ENCODE measurements around the gene TNNI3K. TPM values are rescaled to one million over a fixed set of nuclear protein-coding genes. Genes with fewer than 3 reads are reported as not detected.
A peak's percentile ranks its signal among the peaks of the same experiment; 100 is the strongest.
"Not testable (repeated sequence)": the region's sequence is repeated elsewhere in the genome, so short reads cannot be mapped to it uniquely, and the experiment has no call there.

TNNI3K gene, protein sequence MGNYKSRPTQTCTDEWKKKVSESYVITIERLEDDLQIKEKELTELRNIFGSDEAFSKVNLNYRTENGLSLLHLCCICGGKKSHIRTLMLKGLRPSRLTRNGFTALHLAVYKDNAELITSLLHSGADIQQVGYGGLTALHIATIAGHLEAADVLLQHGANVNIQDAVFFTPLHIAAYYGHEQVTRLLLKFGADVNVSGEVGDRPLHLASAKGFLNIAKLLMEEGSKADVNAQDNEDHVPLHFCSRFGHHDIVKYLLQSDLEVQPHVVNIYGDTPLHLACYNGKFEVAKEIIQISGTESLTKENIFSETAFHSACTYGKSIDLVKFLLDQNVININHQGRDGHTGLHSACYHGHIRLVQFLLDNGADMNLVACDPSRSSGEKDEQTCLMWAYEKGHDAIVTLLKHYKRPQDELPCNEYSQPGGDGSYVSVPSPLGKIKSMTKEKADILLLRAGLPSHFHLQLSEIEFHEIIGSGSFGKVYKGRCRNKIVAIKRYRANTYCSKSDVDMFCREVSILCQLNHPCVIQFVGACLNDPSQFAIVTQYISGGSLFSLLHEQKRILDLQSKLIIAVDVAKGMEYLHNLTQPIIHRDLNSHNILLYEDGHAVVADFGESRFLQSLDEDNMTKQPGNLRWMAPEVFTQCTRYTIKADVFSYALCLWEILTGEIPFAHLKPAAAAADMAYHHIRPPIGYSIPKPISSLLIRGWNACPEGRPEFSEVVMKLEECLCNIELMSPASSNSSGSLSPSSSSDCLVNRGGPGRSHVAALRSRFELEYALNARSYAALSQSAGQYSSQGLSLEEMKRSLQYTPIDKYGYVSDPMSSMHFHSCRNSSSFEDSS
- 2.6 TPM for polyA plus RNA-seq (ENCODE audit: insufficient read length)
- long read RNA-seq, donor 1: 0 reads
- long read RNA-seq, donor 2: 0 reads
- long read RNA-seq, donor 3: 0 reads
- long read RNA-seq, donor 4: 0 reads
- long read RNA-seq, donor 5: 0 reads
- long read RNA-seq, donor 6: 0 reads
- long read RNA-seq, donor 7: 0 reads
- long read RNA-seq, donor 8: 0 reads

DNA sequence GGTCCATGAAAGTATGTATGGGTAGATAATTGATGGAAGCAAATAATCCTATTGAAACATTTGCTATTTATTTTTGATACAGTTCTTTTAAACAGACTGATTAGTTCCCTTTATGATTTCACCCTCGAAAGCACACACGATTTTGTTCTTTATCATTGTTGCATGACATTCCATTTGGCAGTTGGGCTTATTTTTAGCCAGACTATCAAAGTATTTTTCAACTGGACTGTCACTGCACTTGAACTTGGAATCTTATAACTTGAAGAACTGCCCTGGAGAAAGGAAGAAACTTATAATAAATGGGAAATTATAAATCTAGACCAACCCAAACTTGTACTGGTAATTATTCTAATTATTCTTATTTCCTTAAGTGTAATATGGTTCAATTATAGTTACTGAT, at the start of gene TNNI3K:
Gene TNNI3K, plus strand, starts transcription at position 235 of the 400 bp plus-strand sequence. Its CDS starts 65 bp downstream, at position 300.
- DNase-seq: no peak

DNA sequence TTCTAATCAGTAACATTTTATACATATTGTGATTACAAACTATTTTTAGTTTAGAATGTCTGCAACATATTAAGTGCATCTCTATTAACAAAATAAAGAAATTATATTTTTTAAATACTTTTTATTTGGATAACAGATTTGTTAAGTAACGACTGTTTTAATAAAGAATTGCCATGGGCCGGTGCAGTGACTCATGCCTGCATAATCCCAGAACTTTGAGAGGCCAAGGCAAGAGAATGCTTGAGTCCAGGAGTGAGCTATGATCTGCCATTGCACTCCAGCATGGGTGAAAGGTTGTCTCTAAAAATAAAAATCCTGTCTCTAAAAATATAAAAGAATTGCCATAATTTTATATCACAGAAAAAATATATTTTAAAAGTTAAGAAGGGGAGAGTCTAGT, 41.3 kb upstream of the TNNI3K start:
- no peak for DNase-seq

DNA sequence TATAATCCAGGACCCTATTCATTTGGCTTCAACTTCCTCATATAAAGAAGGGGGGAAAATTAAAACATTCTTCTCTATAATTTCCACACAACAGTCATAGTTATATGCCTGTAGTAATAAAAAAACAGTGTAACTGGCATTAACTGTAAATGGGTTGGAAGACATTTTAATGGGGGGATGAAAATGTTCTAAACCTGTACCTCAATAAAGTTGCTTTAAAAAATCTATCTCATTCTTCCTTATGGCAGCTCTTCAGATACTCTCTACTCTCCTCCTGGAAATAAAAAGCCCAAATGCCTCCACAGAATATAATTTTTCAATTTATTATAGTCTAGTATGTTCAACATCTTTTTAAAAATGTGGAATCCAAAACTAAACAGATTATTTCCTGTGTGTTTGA, 39.8 kb upstream of the TNNI3K start:
- DNase-seq: no peak

DNA sequence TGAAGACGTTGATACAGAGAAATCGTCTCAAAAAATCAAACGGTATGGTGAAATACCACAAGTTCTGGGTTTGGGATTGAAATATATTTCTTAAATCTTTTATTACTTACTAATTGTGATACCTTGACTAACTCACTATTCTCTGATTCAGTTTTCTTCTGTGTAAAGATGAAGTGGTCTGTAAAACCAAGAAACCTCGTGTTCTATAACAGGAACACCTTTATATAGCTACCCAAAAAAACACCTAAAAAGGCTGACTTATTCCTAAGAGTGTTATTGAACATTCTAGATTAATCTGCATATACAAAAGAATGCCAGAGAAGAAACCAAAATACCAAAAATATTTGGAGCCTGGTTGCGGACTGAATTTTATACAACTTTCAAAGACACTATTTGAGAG, 37.9 kb upstream of the TNNI3K start:
- no peak for DNase-seq

DNA sequence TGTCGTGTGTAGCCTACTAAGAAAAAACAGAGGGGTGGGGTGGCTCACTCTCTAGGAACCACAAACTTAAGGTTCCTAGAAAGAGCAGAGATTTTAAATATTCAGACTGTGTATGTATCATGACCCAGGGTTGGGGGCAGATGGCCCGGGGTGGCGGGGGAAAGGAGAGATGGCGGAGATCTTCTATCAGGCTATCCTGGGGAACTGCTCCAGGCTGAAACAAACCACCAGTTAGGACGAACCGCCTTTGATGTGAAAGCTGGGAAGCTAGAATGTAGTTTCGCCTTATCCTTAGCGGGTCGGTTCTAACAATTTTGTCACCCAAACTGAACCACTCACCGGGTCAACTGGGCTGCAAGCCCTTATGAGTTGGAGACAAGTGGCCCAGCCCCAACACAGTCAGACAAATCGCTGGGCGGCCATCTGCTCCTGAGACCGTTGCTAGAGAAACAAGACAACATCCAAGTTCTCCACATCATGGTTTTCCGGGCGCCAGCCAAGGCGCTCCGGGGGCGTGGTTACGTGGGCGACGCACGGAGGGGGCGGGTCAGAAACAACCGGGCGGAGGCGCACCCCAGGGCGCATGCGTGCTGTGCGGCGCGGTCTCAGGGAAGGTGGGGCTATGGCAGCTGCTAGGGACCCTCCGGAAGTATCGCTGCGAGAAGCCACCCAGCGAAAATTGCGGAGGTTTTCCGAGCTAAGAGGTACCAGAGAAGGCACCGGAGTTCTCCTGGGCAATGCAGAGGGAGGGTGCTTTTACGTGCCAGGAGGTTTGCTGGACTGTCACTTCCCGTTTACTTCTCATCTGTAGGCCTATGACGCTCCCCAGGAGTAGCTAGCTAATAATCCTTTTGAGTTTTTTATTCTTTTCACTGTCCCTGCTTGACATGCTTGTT, 37.3 kb upstream of the TNNI3K start, which contains the start of the genes FPGT and LRRIQ3:
Gene FPGT, plus strand, starts transcription at position 586 of the 896 bp plus-strand sequence. Its CDS starts 37 bp downstream, at position 623.
Gene LRRIQ3, minus strand, starts transcription at position 520 of the 896 bp plus-strand sequence. CDS start 14,492 bp downstream, outside the sequence.
- peak; percentile 96 for DNase-seq

DNA sequence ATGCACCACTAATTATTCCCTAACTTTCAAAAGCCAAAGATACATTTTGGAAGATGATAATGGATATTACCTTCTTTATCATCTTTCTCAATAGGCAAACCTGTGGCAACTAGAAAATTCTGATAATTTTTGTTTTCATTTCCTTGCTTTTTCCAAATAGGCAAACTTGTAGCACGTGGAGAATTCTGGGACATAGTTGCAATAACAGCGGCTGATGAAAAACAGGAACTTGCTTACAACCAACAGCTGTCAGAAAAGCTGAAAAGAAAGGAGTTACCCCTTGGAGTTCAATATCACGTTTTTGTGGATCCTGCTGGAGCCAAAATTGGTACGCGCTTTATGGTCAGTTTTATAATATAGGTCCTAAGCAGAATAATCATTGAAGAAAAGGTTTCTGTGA, 35.7 kb upstream of the TNNI3K start:
- no peak for DNase-seq

DNA sequence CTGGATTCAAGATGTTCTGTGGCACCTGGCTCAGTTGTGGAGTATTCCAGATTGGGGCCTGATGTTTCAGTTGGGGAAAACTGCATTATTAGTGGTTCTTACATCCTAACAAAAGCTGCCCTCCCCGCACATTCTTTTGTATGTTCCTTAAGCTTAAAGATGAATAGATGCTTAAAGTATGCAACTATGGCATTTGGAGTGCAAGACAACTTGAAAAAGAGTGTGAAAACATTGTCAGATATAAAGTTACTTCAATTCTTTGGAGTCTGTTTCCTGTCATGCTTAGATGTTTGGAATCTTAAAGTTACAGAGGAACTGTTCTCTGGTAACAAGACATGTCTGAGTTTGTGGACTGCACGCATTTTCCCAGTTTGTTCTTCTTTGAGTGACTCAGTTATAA, 29.9 kb upstream of the TNNI3K start:
- no peak for DNase-seq

DNA sequence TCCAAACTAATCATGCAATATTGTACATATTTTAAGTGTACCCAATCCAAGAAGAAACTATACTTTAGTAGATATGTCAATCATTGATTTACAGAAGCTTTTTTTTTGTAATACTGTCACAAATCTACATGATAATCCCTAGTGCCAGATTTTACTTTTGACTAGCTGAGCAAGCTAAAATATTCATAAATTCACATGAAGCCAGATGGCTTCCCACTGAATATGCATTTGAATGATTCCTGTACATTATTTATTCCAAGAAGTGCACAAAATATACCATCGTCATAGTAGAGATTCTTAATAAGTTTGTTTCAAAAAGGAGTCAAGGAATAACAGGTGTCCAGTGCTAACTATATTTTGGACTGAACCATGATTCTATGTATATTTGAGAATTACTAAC, 20.0 kb upstream of the TNNI3K start:
- no peak for DNase-seq

DNA sequence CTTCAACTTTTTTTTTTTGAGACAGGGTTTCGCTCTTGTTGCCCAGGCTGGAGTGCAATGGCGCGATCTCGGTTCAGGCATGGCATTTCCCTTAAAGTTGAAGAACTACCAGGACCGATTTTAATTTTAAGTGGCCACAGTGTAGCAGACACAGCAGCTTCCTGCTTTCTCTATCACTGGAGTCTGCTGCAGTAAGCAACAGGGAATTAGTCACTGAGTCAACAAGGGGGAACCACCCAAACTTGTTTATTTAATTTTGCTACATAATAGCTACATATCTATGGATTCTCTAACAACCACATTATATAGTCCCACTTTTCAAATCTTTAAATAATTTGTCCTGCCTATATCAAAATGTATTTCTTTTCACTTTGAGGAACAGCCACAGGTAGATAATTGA, 12.5 kb upstream of the TNNI3K start:
- DNase-seq: no peak

DNA sequence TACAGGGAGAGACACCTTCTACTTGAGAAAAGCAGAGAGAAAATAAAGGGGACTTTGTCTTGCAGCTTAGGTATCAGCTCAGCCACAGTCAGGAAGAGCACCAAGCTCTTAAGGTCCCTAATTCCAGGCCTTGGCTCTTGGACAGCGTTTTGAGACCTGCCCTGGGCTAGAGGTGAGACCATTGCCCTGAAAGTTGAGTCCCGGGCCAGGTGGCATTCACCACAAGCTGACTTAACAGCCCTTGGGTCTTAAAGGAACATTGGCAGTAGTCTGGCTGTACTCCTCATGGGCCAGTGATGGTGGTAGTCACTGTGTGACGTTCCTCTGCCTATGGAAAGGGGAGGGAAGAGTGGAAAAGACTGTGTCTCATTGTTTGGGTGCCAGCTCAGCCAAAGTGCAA, 11.7 kb upstream of the TNNI3K start:
- DNase-seq: no peak

DNA sequence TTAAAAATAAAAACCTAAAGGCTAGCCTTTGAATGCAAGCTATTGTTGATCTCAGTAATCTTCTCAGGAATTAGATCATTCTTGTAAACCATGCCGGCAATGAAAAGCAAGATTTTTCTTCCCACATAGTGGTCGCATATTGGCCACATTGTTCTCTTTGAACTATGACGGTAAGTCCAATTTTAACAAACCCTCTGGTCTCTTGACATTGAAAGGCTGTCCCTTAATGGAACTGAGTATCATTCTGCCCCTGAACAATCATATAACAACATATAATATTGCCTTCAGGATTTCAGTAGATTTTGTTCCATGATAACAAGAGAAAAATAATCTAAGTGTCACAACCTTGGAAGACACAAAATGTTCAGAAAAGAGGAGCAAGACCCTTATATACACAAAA, 1.3 kb downstream of the TNNI3K start:
- DNase-seq: no peak

DNA sequence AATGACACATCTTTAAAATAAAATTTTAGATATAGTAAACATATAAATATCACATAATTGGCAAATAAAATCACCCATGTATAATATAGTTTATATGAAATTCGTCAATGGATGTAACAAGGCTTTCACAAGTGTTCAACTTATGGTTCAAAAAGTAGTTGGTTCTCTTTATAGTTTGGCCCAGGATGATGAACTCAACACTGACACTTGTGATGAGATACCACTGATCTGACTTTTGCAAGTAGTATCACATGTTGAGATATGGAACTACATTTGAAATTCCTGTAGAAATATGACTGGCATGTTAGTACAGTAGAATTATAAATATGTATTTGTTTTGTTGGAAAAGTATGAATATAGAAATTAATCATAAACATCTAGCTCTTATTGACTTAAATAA, 1.8 kb downstream of the TNNI3K start:
- DNase-seq: no peak

DNA sequence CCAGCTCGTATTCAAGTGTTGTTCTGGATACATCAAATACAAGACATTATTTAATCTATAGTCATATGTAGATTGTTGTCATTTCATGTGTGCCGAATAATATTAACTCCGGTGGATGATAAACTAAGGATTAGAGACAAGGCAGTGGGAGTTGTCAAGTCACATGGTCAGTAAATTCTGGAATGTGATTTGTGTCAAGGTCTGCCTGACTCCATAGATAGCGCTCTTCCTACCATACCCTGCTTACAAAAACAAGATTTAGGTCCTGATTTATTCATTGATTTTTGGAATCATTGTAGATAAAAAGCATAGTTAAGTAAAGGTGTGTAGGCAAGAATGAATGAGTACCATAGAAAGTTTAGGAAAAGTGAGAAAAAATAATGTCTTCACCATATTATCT, 2.6 kb downstream of the TNNI3K start:
- no peak for DNase-seq

DNA sequence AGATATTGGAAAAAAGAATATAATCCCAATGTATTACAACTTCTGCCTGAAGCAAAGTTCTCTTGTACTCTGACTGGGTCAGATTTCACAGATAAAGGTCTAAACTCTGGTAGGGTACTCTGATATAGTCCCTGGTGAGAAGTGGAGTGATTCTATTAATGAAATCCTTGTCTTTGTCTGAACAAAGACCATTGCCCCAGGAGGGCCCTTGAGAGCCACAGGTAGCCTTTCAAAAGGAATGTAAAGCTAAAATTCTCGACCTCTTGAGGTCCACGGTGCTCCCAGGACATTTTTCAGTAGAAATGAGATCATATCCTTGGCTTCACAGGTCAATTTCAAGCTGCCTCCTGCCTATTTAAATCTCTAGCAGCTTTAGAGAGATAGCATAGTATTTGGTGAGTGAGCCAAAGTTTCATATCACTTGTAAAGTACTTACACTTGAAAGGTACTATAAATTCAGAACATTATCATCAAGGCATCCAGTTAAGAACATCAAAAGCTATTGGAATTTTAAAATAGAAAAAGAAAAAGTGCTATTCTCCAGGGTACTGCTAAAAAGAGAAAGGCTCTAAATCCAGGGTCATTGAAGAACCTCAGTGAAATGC, 10.1 kb downstream of the TNNI3K start:
- no peak for DNase-seq

DNA sequence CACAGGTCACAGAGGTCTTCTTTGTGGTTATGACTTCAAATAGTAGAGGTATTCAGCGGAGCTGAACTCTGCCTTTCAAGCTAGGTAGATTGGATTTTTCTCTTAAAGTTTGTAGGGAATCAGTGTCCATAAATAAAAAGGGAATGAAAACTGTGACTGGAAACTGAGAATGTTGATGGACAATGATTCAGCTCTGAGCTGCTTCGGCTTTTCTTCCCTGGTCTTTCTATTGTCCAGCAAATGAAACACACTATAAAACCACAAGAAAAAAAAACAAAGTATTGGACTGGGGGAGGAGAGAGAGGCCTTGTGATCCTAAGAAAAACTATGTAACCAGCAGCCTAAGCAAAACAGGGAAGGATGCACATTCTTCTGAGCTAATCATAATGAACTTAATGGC, 11.1 kb downstream of the TNNI3K start:
- no peak for DNase-seq

DNA sequence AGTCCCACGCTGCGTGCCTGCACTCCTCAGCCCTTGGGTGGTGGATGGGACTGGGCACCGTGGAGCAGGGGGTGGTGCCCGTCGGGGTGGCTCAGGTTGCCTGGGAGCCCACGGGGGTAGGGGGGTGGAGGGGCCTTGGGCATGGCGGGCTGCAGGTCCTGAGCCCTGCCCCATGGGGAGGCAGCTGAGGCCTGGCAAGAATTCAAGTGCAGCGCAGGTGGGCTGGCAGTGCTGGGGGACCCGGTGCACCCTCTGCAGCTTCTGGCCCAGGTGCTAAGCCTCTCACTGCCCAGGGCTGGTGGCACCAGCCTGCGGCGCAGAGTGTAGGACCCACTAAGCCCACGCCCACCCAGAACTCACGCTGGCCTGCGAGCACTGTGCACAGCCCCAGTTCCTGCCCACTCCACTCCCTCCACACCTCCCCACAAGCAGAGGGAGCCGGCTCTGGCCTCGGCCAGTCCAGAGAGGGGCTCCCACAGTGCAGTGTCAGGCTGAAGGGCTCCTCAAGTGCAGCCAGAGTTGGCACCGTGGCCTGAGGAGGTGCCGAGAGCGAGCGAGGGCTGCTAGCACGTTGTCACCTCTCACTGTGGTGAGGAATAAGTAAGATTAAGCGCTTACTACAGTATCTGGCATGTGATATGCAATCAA, 12.8 kb downstream of the TNNI3K start:
- DNase-seq: no peak

DNA sequence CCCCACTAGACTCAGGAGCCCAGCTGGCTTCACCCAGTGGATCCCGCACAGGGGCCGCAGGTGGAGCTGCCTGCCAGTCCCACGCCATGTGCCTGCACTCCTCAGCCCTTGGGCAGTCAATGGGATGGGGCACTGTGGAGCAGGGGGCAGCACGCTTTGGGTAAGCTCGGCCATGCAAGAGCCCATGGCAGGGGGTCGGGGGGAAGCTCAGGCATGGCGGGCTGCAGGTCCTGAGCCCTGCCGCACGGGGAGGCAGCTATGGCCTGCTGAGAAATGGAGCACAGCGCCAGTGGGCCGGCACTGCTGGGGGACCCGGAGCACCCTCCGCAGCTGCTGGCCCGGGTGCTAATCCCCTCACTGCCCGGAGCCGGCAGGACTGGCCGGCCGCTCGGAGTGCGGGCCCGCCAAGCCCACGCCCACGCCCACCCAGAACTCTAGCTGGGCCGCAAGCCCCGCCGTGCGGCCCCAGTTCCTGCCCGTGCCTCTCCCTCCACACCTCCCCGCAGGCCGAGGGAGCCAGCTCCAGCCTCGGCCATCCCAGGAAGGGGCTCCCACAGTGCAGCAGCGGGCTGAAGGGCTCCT, 18.1 kb downstream of the TNNI3K start:
- DNase-seq: not testable (repeated sequence)

DNA sequence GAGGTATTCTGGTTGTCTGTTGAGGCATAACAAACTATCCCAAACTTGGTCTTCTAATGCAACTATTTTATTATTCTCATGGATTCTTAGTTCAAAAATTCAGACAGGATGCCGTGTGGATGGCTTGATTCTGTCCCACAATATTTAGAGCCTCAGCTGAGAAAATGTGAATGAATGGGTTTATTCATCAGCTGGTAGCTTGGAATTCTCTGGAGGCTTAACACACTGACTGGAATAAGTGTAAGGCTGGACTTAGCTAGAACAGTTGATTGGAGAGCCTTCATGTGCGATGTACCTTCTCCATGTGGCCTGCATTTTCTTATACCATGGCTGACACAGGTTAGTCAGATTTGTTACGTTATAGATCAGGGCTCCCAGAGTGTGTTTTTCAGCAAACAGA, 30.8 kb downstream of the TNNI3K start:
- no peak for DNase-seq

DNA sequence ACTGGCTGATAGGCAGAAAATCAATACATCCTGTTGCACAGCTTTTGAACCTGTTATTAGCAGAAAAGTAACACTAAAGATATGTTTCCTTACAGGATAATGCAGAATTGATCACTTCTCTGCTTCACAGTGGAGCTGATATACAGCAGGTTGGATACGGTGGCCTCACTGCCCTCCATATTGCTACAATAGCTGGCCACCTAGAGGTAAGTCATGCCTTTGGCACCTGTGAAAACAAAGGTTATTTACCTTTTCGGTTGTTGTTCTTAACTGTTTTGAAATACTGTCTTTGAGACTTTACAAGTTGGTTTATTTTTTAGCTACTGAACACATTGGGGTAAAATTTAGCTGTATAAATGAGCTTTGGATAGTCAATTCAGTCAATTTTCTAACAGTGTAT, 36.3 kb downstream of the TNNI3K start:
- DNase-seq: no peak
